ENCODE data around the gene OR13A1.
"Not testable (repeated sequence)": the region's sequence is repeated elsewhere in the genome, so short reads cannot be mapped to it uniquely, and the experiment has no call there.

The OR13A1 gene

DNA sequence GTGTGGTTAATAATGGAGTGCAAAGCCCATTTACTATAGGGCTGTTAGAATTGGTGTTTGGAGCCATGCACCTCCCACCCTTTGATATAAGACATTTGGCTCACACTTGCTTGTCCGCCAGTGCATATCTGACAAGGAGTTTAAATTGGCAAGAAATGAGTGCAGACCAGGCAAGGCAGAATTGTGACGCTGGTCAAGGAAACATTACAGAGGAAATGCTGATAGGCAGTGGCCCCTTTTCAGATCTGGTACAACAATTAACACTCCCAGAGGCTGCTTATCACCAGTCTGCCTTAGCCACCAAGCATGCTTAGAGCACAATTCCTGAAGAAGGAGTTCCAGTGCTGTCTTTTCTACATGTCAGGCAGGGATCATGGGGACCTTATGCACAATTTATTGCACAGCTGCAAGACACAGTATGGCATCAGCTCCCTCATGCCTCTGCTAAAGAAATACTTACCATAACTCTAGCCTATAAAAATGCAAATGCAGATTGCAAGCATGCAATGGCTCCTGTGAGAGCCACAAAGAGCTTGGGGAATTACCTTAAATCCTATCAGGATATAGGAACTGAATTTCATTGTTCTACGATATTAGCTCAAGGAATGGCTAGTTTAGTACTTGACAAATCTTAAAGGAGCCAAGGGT, 35.2 kb downstream of the OR13A1 start:
- DNase-seq, result no peak

DNA sequence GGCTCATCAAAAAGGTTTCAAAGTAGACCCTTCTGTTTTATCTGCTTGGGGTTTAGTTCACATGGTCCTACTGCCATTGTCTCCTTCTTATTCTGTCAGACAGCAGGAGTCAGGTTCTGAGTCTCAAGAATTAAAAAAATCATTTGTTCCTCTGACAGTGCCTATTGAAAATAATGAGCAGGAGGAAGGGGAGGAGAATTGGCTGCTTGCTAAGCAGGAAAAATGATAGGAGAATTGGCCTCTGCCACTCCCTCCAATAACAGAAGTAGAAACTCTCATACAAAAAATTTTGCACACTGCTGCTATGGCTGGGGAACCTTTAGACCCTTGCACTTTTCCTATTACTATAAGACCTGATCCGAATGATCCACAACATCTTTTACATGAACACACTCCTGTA, 35.7 kb downstream of the OR13A1 start:
- DNase-seq, result no peak

DNA sequence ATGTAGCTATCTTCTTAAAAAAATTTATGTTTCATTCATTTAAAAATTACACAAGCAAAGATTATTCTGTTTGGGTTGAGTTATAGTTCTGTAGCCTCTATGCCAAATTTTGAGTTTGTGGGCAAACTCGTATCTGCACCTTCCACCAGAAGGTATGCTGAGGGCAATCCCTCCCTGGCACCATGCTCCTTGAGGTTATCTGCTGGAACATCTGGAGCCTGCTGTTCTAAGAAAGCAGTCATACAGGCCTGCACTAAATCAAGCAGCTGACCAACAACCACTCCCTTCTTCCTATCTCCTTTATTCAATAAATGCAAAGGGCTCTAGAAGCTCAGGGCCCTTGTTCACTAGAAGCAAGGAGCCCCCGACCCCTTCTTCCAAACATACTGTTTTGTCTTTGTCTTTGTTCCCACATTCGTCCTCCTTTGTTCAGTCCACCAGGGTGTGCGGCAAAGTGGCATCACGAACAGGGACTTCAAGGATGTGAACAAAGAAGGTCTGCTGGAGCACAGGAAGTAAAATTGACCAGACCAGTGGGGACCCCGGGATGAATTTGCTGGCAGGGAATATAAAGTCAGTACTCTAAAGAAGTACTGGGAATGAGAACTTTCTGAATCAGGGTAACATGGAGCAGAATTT, 36.4 kb downstream of the OR13A1 start:
- no peak for DNase-seq

DNA sequence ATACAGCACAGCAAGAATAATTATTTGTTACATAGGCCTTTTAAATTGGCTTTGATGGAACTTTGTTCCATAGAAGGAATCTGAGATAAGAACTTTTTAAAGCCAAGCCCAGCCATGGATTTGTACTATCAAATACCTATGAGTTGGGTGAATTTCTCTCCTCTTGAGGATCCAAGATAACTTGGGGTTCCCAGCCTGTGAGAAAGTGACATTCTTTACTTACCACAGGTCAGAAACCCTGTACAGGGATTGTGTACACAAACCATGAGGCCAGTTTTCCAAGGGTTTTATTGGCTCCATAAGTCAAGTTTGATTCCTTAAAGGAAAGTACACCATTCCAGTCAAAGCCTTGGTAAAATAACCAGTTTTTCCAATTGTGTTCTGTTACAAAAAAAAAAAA, 39.3 kb downstream of the OR13A1 start:
- not testable (repeated sequence) for DNase-seq

DNA sequence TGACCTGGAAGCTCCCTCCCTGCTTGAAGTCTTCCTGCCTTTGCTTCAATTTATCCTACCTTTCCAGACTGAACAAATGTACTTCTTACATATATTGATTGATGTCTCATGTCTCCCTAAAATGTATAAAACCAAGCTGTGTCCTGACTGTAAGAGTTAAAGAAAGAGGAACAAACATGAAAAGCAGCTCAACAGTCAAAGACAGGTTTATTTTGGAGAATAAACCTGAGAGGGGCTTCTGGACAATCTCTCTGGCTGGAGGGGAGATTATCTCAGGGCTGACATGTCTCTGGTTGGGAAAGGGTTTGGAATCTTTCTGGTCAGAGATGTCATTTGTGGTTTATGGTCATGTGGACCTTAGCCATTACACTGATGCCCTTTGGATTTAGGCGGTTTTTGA, 41.0 kb downstream of the OR13A1 start:
- no peak for DNase-seq

DNA sequence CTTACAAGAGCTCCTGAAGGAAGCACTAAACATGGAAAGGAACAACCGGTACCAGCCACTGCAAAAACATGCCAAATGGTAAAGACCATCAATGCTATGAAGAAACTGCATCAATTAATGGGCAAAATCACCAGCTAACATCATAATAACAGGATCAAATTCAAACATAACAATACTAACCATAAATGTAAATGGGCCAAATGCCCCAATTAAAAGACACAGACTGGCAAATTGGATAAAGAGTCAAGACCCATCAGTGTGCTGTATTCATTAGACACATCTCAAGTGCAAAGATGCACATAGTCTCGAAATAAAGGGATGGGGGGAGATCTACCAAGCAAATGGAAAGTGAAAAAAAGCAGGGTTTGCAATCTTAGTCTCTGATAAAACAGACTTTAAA, 47.6 kb downstream of the OR13A1 start:
- not testable (repeated sequence) for DNase-seq

DNA sequence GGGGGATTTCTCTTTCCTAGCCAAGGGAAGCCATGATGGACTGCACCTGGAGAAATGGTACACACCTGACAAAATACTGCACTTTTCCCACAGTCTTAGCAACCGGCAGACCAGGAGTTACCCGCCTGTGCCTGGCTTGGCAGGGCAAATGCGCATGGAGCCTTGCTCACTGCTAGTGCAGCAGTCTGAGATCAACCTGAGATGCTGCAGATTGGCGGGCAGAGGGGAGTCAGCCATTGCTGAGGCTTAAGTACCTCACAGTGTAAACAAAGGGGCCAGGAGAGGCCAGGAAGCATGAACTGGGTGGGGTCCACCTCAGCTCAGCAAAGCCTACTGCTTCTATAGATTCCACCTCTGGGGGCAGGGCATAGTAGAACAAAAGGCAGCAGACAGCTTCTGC, 49.4 kb downstream of the OR13A1 start:
- DNase-seq, result no peak

DNA sequence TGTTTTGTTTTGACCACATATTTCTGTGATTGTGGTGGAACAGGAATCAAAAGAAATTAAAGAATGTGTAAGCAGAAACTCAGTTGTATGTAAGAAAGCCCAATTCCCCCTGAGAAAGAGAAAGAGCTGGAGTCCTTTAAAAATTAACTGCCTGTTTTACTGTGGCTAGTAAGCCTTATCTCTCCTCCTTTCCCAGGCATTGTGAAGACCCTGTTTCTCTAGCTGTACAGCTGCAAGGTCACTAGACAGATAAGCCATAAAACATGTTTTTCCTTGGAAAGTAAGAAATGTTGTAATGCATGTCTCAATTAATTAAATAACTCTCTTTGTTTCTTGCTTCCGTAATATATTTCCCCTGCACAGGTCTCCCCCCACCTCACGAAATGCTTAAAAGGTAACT, 53.5 kb downstream of the OR13A1 start:
- DNase-seq, result no peak

DNA sequence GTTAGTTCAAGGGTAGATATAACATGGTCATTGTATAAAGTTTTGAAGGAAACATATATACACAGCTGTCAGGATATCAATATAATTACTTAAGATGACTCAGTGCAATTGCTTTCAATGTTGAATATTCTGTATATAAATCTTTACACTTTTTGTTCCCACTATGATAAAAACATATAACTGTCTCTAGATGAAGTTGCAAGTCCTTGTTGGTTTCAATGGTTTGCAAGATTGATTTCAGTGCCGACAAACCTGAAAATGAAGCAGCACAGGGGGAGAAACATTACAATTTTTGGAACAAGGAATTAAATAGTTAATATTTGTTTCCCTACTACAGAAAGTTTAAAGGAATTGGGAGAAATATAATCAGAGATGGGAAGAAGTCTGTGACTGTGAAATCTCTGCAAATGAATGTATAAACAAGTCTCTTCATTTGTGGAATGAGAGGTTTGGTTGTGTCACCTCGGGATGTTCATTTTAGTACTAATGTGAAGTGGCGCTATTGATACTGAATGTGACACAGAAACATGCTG, 54.1 kb downstream of the OR13A1 start:
- no peak for DNase-seq

DNA sequence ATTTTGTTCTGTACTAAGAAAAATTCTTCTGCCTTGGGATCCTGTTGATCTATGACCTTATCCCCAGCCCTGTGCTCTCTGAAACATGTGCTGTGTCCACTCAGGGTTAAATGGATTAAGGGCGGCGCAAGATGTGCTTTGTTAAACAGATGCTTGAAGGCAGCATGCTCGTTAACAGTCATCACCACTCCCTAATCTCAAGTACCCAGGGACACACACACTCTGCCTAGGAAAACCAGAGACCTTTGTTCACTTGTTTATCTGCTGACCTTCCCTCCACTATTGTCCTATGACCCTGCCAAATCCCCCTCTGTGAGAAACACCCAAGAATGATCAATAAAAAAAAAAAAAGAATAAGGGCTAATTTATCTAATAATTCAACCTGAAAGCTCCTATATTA, 54.8 kb downstream of the OR13A1 start:
- not testable (repeated sequence) for DNase-seq

DNA sequence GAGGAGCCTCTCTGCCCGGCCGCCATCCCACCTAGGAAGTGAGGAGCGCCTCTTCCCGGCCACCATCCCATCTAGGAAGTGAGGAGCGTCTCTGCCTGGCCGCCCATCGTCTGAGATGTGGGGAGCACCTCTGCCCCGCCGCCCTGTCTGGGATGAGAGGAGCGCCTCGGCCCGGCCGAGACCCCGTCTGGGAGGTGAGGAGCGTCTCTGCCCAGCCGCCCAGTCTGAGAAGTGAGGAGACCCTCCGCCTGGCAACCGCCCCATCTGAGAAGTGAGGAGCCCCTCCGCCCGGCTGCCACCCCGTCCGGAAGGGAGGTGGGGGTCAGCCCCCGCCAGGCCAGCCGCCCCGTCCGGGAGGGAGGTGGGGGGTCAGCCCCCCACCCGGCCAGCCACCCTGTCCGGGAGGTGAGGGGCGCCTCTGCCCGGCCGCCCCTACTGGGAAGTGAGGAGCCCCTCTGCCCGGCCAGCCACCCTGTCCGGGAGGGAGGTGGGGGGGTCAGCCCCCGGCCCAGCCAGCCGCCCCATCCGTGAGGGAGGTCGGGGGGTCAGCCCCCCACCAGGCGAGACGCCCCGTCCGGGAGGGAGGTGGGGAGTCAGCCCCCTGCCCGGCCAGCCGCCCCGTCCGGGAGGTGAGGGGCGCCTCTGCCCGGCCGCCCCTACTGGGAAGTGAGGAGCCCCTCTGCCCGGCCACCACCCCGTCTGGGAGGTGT, 55.5 kb downstream of the OR13A1 start:
- DNase-seq, result not testable (repeated sequence)

DNA sequence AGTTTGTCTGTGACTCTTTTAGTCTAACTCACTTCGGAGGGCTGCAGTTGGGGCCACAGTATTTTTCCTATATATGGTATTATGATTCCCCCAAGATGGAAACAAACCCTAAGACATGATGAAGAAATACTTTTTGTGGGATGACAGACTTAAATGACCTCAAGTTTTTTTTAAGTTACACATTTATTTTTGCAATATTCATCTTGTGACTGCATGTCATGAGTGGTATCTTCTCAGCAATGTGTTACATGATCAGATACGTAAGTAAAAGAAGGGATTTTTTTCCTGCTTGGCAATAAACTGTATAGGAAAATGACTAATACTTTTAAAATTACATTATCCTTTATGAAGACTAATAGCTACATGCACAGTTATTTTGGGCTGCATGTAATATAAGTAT, 57.8 kb downstream of the OR13A1 start:
- DNase-seq, result peak; percentile 65 to 93 (median 89)

DNA sequence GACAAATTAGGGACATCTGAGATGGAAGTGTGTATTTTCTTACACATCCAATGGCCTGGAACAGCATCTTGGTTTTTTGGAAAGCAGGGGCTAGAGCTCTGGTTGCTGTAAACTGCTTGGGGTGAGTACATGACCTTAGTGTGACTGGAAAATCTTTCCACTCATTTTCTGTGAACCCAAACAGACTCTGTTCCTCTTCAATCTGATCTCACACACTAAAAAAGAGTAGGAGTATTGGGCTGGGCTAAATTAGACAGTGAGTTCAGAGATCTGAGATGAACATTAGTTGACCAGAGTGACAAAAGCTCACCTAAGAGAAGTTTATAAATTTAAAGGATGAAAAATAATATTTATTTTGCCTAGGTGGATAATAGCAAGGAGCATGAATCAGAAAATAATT, 59.2 kb downstream of the OR13A1 start:
- peak; percentile 38 to 70 (median 55) for DNase-seq

DNA sequence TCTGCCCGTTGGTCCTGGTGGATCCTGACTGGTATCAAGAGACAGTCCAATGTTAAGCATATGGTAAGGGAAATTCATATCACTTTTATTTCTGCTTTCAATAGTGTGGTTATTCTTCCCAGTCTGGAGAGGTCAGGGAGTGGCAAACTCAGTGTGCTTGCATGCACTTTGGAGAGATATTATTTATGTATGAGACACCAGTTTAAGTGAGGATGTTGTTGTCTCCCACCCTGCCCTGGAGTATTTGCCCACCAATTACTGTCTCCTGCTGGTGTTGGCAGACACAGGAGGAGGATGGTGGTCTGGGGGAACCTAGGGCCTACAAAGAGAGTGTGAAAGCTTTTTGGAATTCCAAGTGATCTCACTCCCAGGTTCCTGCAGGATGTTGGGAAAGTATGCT, 59.7 kb downstream of the OR13A1 start:
- no peak for DNase-seq

DNA sequence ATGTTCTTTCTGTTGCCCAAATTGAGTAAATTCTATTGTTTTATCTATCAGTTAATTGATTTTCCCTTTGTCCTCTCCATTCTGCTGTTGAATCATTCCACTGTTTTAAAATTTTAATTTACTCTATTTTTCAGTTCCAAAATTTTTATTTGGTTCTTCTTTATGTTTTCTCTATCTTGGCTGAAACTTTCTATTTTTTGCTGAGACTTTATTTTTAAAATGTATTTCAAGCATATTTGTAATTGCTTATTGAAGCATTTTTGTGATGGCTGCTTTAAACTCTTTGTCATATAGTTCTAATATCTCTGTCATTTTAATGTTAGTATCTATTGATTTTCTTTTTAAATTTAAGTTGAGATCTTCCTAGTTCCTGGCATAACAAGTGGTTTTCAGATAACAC, 60.5 kb downstream of the OR13A1 start:
- DNase-seq, result no peak

DNA sequence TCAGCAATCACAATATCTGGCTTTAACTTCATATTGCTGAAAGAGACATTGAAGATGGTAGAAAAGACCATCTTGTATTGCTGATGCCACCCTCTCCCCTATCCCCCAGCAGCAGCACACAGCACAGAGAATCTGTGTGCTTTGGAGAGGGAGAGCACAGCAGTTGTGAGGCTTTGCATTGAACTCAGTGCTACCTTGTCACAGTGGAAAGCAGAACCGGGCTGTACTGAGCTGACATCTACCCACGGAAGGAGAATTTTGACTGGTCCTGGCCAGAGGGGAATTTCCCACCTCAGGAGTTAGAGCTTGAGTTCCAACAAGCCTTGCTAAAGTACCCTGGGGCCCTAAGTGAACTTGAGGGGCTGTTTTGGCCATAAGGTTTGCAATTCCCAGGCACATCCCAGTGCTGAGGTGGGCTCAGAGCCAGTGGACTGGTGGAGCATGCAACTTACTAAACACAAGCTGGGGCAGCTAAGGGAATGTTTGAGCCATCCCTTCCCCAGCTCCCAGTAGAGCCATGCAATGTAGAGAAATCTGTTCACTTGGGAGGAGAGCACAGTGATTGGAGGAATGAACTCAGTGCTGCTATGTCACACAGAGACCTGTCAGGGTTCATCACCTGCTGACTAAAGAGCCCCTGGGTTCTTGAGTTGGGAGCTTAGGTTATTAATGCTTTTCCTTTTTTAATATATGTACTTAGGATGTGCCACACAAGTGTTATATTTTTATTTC, 62.1 kb downstream of the OR13A1 start:
- peak; percentile 69 to 74 (median 70) for DNase-seq
